ENCODE results near the gene METTL24. TPM values are rescaled to one million over a fixed set of nuclear protein-coding genes. Genes with fewer than 3 reads are reported as not detected.

The METTL24 gene
- total RNA-seq, 2 donors from 2014 or later, result 12.0 to 17.2 TPM

DNA sequence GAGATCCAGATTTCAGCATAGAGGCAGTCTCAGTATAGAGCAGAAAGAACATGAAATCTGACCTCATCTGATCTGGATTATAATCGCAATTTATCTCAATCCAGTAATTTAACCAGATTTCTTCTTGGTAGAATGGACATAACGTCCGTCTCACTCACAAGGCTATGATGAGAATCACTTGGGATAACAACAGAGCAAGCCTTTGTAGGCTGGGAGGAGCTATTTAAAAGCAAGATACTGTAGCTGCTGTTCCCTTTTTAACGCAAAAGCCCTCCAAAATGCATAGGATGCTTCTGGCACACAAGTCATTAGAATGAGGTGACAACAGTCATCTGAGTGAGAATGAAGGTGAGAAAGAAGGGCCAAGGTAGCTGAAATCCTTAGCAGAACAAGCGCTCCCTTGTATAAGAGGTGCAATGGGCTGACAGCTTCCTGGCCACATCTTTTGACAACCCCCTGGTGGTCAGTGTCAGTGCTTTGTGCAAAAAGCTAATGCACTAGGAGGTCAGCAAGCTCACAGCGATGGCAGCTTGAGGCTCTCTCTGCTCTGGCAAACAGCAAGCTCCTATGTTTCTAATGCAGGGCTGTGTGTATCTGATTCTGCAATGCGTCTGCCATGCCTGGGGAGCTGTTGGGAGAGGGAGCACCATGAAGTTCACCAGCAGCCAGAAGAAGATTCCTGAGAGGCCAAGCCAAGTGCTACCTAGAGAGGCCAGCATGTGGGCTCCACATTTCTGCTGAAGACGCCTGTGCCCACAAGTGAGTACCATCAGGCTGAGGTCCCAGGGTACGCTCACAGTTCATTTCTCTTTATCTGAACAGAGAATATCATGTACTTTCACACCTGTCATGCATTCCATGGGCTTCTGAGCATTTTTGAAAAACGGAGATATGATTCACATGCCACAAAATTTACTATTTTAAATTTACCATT, 16.2 kb downstream of the METTL24 start:
- intact Hi-C loops (cut with DNase I), result no loop called here
- no peak for DNase-seq (ENCODE audit: low spot score)

- no peak for DNase-seq (ENCODE audit: low spot score)
- intact Hi-C loops (cut with DNase I), result no loop called here
Observed at GRCh38 chr6:110341067-110341466, 17.1 kb downstream of the METTL24 start.

DNA sequence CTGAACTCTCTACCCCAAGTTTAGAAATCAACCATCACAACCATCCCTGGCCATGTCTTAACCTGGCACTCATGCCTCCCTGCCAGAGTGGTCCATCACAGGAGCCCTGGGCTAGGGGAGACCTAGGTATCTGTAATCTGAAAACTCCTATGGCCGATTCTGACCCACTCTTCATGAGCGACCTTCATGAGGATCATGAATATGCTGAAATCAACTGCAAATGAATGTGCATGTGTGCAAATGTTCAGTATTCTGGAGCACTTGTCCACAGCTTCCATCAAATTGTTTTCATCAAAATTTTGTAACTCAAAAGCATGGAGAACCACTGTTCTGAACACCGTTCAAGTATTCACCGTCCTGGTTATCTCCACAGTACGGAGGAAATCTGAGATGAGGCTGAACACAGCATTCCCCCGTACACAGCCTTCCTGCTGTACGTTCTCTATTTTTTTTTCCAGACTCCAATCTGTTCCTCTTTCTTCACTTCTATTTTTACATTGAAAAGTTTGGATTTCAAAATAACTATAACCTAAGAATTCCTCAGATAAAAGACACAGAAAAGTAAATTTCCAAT, 17.7 kb downstream of the METTL24 start:
- DNase-seq (ENCODE audit: low spot score), result no peak
- intact Hi-C loops (cut with DNase I), result no loop called here

DNA sequence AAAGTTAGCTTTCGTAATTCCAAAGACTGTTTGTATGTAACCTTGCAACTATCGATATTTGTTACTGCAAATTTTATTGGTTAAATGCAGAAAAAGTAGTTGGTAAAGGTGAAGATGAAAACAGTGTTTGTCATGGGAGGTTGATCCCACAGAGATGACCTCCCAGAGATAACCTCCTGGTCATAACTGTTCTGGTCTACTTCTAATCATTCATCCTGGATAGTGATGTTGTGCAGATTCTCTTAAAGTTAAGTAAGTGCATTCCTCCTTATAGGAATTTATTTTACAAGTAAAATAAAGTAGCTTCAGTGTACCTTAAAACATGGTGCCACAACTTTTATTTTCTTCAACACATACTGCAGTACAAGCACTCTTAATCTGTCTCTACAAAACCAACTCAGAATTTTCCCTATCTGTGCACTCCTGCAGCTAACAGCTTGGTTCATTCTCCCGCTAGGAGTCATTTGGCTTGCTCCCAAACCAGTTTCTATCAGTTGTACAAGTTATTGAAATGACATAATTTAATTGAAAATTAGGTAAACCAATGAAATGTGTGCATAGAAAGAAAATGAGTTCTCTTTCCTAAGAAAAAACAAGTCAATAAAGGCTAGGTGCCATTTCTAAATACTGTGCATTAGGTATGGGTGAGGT, 19.2 kb downstream of the METTL24 start:
- intact Hi-C loops (cut with DNase I), result no loop called here
- DNase-seq (ENCODE audit: low spot score), result no peak

DNA sequence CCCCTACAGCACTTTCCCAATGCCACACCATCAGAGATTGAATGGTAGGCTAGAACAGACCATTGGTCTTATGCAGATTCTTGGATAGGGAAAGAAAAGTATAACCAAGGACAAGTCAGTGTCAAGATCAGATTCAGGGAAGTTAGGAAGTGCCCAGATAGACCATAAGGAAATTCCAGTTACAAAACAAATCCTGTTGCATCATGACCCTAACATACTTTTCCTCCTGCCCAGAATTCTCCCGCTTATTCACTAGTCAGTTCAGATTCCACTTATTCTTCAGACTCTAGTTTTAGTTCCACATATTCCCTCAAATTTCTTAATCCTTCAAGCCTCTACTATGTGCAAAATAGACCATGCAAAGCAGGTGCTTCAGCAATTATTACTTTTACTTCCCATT, 20.7 kb downstream of the METTL24 start:
- intact Hi-C loops (cut with DNase I), result no loop called here
- no peak for DNase-seq (ENCODE audit: low spot score)

GRCh38 chr6:110334423-110335180, 23.5 kb downstream of the METTL24 start:
- no peak for DNase-seq (ENCODE audit: low spot score)
- intact Hi-C loops (cut with DNase I), result no loop called here

DNA sequence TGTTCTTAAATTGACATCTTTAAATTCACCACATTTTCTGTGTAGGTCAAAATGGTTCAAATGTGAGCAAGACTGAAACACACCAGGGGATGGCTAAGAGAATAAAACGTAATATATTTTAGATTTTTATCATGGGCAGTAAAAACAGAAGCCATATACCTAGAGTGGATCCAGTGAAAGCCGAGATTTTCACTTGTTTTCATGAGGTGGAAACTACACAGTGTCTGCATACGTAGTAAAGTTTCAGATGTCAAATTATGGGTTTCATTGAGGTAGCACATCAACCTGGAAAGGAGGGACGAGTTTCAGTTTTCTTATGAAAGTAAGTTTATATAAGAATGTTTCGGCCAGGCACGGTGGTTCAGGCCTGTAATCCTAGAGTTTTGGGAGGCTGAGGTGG, 25.9 kb downstream of the METTL24 start:
- intact Hi-C loops (cut with DNase I), result no loop called here
- no peak for DNase-seq (ENCODE audit: low spot score)

DNA sequence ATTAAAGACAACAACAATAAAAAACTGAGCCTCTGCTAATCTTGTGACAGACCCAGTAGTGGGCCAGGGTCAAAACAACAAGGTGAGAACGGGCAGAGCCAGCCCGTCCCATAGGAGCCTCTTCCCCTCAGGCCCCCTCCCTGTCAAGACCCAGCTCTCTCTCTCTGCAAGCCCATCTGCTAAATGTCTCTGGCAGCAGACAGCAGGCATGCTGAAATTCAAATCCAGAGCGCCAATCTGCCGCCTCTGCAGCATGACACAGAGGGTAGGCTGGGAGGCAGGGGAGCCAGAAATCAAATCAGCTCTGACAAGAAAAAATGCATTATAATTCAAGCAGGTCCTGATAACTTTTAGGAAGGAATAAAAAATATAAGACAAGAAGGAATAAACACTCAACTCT, 26.3 kb downstream of the METTL24 start:
- intact Hi-C loops (cut with DNase I), result no loop called here
- DNase-seq (ENCODE audit: low spot score), result no peak

DNA sequence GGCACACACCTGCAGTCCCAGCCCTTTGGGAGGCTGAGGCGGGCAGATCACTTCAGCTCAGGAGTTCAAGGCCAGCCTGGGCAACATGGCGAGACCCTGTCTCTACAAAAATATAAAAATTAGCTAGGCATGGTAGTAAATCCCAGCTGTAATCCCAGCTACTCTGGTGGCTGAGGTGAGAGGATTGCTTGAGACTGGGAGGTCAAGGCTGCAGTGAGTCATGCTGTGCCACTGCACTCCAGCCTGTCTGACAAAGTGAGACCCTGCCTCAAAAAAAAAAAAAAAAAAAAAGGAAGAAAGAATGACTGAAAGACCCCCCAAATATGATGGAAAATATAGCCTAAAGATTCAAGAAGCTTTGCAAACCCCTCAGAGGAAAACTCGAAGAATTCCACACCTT, 26.8 kb downstream of the METTL24 start:
- DNase-seq (ENCODE audit: low spot score), result no peak
- intact Hi-C loops (cut with DNase I), result no loop called here

- no peak for DNase-seq (ENCODE audit: low spot score)
- intact Hi-C loops (cut with DNase I), result no loop called here
Observed at GRCh38 chr6:110329714-110330436, 28.3 kb downstream of the METTL24 start.

DNA sequence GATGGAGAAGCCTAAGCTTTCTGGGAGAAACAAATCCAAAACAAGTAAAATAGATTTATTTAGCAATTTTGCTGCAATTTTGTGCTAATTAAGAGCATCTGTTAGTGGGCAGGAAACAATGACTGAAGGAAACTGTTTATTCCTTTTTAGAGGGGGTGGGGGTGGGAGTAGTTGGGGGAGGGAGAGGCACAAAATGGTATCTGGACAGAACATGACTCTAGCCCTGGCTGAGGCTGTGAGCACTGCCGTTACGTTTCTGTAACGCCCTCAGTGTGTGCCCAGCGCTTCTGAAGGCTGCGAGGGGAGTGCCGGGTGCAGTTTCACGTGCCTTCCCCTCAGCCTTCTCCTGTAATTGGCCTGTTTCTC, 28.8 kb downstream of the METTL24 start:
- DNase-seq (ENCODE audit: low spot score), result no peak
- intact Hi-C loops (cut with DNase I), result no loop called here

GRCh38 chr6:110328259-110328658, 29.9 kb downstream of the METTL24 start:
- DNase-seq (ENCODE audit: low spot score), result no peak
- intact Hi-C loops (cut with DNase I), result no loop called here

DNA sequence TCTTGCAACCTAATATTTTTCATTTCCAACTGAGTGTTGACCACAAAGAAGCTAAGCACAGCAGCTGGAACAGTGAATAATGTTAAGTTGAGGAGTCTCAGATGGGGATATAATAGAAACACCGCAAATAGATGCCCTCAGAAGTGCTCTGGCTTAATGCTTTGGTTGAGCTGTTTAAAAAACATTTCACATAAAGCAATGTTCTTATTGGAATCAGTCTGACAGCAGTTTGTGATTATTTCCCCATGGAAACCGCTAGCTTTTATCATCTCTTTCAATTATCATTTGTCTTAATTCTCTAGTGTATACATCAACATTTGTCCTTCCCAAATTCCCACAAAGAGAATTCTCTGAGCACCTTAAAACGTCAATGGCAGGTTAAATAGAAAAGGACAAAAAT, 30.8 kb downstream of the METTL24 start:
- no peak for DNase-seq (ENCODE audit: low spot score)
- intact Hi-C loops (cut with DNase I), result no loop called here

DNA sequence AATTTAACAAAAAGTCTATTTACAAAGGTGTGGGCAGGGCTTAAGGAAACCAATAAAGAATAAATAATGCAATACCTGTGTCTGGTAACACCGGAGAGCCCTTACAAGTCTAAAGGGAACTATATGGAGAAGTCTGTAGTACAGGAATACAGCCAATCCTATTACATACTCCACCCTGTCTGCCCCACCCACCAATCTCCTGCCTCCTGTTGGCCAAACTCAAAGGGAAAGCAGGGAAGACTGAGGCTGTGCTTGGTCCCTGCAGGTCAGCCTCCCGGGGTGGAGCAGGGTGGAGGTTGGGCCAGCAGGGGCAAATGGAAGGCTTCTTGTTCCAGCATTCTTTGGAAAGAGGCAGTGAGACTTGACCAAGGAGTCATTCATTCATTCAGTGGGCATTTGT, 31.5 kb downstream of the METTL24 start:
- no peak for DNase-seq (ENCODE audit: low spot score)
- intact Hi-C loops (cut with DNase I), result no loop called here

GRCh38 chr6:110326057-110326456, 32.1 kb downstream of the METTL24 start:
- intact Hi-C loops (cut with DNase I), result no loop called here

DNA sequence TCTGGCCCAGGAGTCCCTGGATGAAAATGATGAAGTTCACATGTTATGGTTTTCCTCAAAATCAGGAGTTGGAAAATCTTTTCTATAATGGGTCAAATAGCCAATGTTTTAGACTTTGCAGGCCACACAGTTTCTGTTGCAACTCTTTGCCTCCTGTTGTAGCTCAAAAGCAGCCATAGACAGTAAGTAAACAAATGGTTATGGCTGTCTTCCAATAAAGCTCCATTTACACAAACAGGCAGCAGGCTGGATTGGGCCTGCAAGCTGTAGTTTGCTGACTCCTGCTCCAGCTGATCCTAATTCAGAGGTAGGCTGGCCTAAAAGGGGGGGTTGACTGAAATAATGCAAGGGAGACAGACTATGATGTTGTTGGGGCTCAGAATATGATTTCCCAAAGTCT, 33.0 kb downstream of the METTL24 start:
- DNase-seq (ENCODE audit: low spot score), result no peak
- intact Hi-C loops (cut with DNase I), result no loop called here

More at GRCh38 chr6:110326057-110326456, 32.1 kb downstream of the METTL24 start:
- no peak for DNase-seq (ENCODE audit: low spot score)

DNA sequence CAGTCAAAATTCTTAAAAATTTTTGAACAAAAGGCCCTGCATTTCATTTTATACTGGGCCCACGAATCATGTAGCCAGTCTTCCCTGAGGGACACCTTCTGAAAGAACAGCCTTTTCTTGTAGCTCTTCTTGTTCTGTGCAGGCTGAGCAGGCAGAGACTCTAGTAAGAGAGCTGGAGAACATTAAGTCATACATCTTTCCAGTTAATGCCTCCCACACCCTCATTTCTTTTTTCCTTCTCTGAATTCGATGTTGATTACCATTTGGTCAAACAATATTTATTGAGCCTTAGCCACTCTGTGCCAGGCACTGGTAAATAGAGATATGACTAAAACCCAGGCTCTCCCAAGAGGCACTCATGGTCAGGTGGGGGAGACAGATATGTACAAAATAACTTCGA, 33.6 kb downstream of the METTL24 start:
- intact Hi-C loops (cut with DNase I), result no loop called here

DNA sequence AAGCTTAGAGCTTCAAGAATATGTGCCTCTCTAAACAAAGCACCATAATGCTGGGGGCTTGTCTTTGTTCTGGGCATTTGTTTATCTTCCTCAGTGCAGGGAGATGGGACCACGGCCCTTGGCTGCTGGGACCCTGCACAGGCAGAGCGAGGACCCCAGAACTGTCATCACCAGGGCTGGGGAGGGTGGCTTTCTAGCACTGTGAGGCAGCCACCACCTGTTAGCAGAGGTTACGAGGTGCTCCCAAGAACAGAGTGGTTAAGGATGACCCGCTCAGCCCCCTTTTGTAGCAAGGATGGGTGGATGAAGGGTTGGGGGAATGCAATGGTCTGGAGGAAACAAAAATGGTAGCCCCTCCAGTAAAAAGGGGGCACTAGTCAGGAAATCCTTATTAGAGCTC, 34.9 kb downstream of the METTL24 start:
- intact Hi-C loops (cut with DNase I), result no loop called here
- DNase-seq (ENCODE audit: low spot score), result no peak

More for the DNA sequence above, 33.6 kb downstream of the METTL24 start:
- DNase-seq (ENCODE audit: low spot score), result no peak

DNA sequence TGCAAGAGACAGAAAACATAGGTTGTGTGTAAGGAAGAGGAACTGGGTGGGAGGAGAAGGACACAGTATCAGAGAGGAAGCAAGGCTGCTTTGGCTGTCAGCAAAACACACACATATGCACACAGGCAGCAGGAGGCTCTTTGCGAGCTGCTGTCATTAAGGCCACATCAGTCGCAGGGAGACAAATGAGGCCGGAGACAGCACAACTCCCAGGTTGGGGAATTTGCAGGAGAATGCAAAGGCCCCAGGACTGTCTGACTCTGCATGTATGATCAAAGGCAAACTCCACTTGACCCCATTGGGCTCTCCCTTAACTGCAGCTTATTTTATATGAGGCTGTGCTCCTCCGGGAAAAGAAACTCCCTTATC, 35.3 kb downstream of the METTL24 start:
- intact Hi-C loops (cut with DNase I), result no loop called here

More for the DNA sequence above, 35.3 kb downstream of the METTL24 start:
- no peak for DNase-seq (ENCODE audit: low spot score)
